Right lobe of liver (tissue), 6 donors: Measurements from ENCODE around the gene TOM1L2. TPM values are rescaled to one million over a fixed set of nuclear protein-coding genes. Genes with fewer than 3 reads are reported as not detected.

Experiments used
- ATAC-seq, 4 donors: fragments of 200-7000 bp; cut with Tn5 transposase; one replicate each; pipeline ENCODE4 v1.9.1; 2020; ENCODE audit warnings: mild to moderate bottlenecking in 4 of 4, moderate library complexity in 4 of 4
- DNase-seq, 3 donors: peaks; one replicate each; pipeline ENCODE4 v3.0.0-alpha.2; 2020
- H3K27ac ChIP-seq, 3 donors: fragments of 200-600 bp; one replicate each; pipeline ENCODE4 v1.8.0; 2022
- H3K27me3 ChIP-seq, 2 donors: fragments of 200-600 bp; one replicate each; pipeline ENCODE4 v1.8.0; 2022
- H3K36me3 ChIP-seq, 4 donors: fragments of 200-600 bp; sonication (generic) in 1 of 4; one replicate each; pipeline versions ENCODE4 v1.5.1 to v1.8.0; 2017 to 2022; ENCODE audit warnings: control low read depth in 1 of 4
- H3K4me1 ChIP-seq, 4 donors: fragments of 200-600 bp; sonication (generic) in 1 of 4; one replicate each; pipeline versions ENCODE4 v1.5.1 to v1.8.0; 2017 to 2022; ENCODE audit warnings: control low read depth in 1 of 4
- H3K4me3 ChIP-seq, 3 donors: fragments of 200-600 bp; one replicate each; pipeline ENCODE4 v1.8.0; 2022
- H3K9me3 ChIP-seq, 4 donors: fragments of 200-600 bp; sonication (generic) in 1 of 4; one replicate each; pipeline versions ENCODE4 v1.5.1 to v1.8.0; 2017 to 2022; ENCODE audit warnings: control low read depth in 1 of 4
- POLR2A ChIP-seq: fragments of 450-650 bp; IDR thresholded peaks from one replicate; pipeline ENCODE4 v1.6.1; 2017; ENCODE audit warnings: antibody characterized with exemption, mild to moderate bottlenecking
- WGBS: methylation state at CpG from one replicate; pipeline ENCODE4 v1.1.6; 2018; ENCODE audit warnings: low coverage, low lambda C conversion rate; ENCODE audit not compliant: insufficient coverage; ENCODE audit errors: missing lambda C conversion rate; 5-methylcytosine and 5-hydroxymethylcytosine counted together
- intact Hi-C, 2 donors: fragments of 100-400 bp; cut with DNase I; formaldehyde crosslinking; loops; one replicate each; pipeline versions ENCODE4 v1.11.2 to v1.14.1; 2022
- total RNA-seq, 6 experiments: library from RNA; depleted of rRNA in 2 of 6; stranded (reverse); fragments of >200 nt in 2 of 6; fragmentation: NEBNext Ultra II Directional in 3 of 6; extraction: Animal tissue kit (Norgen Biotek cat#: 25700) in 3 of 6; gene quantifications; one replicate each; pipeline versions ENCODE4 v1.1.0 to v1.2.4, GENCODE V29; 2016 to 2023
- TF ChIP-seq, protein P1 (sequence below), 4 donors: fragments of 200-600 bp in 3 of 4; fragments of 450-650 bp in 1 of 4; IDR thresholded peaks; one replicate each; pipeline versions ENCODE4 v1.5.1 to v1.8.0; 2016 to 2022; ENCODE audit warnings: antibody characterized with exemption in 4 of 4, mild to moderate bottlenecking in 2 of 4
- donor health status: DM: no; HTN: yes; CAD: no.
- donor health status: DM: no; HTN: no; CAD: no.
- donor health status: DM: no; HTN: no; CAD: no.
- donor health status: DM: no; HTN: yes; CAD: no.
- donor health status: DM: no; HTN: yes; CAD: no.

TOM1L2 gene
- total RNA-seq, 6 experiments from 2014 or later = 13.5 to 21.2 (median 16.0) TPM

DNA sequence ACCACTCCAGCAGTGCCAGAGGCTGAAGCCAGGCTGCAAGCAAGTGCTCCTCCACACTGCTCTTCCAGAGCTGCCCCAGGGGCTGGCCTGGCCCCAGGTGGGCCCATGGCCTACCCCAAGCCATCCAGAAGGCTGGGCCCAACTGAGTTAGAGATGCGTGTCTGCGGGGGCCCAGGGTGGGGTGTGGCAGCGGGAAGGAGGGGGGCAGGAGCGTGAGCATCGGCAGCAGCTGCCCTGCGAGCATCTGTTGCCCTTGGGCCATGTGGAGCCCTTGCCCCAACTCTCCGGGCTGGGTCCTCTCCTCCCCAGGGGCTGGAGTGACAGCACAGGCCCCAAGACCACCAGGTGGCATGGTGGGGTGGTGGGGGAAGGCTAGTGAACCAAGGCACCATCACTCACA is 128.1 kb downstream of the TOM1L2 start:
- no peaks in the 10 kb centered on the region for H3K9me3 ChIP-seq
- peaks cover 0 to 37% (median 12%) of the 10 kb centered on the region in 4 donors for H3K4me1 ChIP-seq
- no peak for DNase-seq

DNA sequence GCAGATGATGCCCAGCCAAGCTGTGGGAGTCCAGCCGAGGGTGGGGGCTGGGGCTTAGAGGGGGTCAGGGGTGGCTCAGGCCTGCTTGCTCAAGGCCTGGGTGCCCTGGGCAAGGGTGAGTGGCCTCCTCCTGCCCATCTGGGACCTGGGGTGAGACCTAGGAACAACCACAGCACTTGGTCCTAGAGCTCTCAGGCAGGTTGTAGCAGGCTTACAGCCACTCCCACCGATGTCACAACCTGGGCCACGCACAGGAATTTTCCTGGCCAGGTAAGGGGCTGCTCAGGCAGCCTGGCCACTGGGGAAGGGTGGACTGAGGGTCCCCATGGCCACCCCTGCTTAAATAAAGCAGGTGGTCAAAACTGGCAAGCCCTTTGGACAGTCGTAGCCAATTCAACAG is 129.1 kb downstream of the TOM1L2 start:
- H3K4me1 ChIP-seq = peaks cover 0 to 41% (median 19%) of the 10 kb centered on the region in 4 donors
- intact Hi-C loops = no loop called here
- TF ChIP-seq, protein P1, sequence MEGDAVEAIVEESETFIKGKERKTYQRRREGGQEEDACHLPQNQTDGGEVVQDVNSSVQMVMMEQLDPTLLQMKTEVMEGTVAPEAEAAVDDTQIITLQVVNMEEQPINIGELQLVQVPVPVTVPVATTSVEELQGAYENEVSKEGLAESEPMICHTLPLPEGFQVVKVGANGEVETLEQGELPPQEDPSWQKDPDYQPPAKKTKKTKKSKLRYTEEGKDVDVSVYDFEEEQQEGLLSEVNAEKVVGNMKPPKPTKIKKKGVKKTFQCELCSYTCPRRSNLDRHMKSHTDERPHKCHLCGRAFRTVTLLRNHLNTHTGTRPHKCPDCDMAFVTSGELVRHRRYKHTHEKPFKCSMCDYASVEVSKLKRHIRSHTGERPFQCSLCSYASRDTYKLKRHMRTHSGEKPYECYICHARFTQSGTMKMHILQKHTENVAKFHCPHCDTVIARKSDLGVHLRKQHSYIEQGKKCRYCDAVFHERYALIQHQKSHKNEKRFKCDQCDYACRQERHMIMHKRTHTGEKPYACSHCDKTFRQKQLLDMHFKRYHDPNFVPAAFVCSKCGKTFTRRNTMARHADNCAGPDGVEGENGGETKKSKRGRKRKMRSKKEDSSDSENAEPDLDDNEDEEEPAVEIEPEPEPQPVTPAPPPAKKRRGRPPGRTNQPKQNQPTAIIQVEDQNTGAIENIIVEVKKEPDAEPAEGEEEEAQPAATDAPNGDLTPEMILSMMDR (IDR thresholded peaks at IDR 0.05) = no peak
- TF ChIP-seq POLR2A = no peak

More for the DNA sequence above, 128.1 kb downstream of the TOM1L2 start:
- WGBS = no CpG with 5 or more reads among the region's 7 CpGs
- Histone ChIP-seq H3K27ac (no peak overlapping the region), H3K36me3 (no peaks in the 10 kb centered on the region), H3K27me3 (no peaks in the 10 kb centered on the region), H3K4me3 (no peak overlapping the region)
- TF ChIP-seq, protein P1 (IDR thresholded peaks at IDR 0.05) = no peak
- TF ChIP-seq POLR2A = no peak
- ATAC-seq = no peak
- intact Hi-C loops = no loop called here

DNA sequence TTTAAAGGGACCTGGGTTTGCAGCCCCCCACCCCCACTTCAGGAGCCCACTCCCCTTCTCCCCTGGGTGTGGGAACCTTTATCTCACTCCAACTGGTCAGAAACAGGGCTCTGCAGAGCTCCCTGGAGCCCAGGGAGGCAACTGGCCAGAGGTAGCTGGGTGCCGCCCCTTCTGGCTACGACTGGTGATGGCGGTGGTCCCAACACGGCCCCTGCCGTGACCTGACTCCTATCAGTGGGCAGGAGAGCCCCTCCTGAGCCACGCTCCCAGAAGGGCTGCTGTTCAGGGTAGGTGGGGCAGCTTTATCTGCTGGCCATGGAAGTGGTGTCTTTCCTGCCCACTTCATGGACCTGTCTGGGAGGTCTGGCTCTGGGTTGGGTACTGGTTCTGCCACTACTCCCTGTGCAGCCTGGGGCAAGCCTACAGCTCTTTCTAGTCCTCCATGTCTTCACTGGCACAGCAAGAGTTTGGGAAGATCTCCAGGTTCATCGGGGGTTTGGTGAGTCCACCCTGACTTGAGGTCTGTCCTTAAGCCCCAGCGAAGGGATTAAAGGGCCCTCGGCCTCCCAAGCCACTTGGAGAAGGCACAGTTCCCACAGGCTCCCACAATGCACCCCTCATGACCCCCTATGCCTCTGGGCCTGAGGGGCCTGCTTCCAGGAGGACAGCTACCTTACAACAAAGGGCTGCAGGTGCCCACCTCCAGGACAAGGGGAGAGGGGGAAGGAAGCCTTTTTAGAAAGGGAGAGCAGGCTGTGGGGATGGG is 129.9 kb downstream of the TOM1L2 start:
- Histone ChIP-seq H3K36me3 (no peaks in the 10 kb centered on the region), H3K4me1 (peaks cover 0 to 48% (median 25%) of the 10 kb centered on the region in 4 donors), H3K27me3 (no peaks in the 10 kb centered on the region), H3K4me3 (no peak overlapping the region), H3K9me3 (no peaks in the 10 kb centered on the region), H3K27ac (peak overlapping the region in 2 of 3 donors; percentile 99)
- no CpG with 5 or more reads among the region's 9 CpGs for WGBS
- TF ChIP-seq, protein P1 (IDR thresholded peaks at IDR 0.05) = no peak
- TF ChIP-seq POLR2A = no peak
- ATAC-seq = no peak
- intact Hi-C loops = no loop called here
- peak in 1 of 3 donors; percentile 22 for DNase-seq

More for the DNA sequence above, 129.1 kb downstream of the TOM1L2 start:
- H3K27me3 ChIP-seq = no peaks in the 10 kb centered on the region
- no peak for ATAC-seq
- no peaks in the 10 kb centered on the region for H3K9me3 ChIP-seq
- no peak for DNase-seq
- no peak overlapping the region for H3K4me3 ChIP-seq
- 100% methylated on average over 1 of the region's 4 CpGs for WGBS
- no peak overlapping the region for H3K27ac ChIP-seq
- no peaks in the 10 kb centered on the region for H3K36me3 ChIP-seq

DNA sequence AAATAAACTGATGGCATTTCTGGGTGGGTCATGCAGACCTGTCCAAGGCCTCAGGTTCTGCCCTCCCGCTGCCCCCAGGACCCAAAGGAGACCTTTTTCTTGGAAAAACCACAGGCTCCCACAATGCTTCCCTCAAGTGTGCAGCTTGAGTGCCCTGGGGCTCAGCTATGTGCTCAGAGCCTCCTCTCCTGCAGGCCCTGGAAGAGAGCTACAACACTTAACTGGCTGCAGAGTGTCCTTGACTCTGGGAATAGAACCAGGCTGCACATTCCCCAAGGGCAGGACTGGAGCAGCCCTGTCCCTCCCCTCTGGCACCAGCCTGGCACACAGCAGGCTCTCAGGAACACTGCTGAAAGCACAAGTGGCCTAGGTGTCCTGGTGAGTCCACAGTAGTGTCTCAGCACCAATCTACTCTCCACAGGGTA is 130.6 kb downstream of the TOM1L2 start:
- Histone ChIP-seq H3K9me3 (no peaks in the 10 kb centered on the region), H3K27ac (peak overlapping the region; percentile 99 to 100 (median 99)), H3K27me3 (no peaks in the 10 kb centered on the region), H3K36me3 (no peaks in the 10 kb centered on the region), H3K4me1 (peaks cover 0 to 52% (median 28%) of the 10 kb centered on the region in 4 donors), H3K4me3 (no peak overlapping the region)
- DNase-seq (peak; percentile 42 to 83 (median 81)), ATAC-seq (peak; percentile 1 to 28 (median 6))
- TF ChIP-seq, protein P1 (IDR thresholded peaks at IDR 0.05) = no peak
- no peak for TF ChIP-seq POLR2A
- WGBS = 80% methylated on average over 1 of the region's 1 CpG
- intact Hi-C loops = no loop called here
